SJSA1 (cell line): Measurements from ENCODE around the gene PRR5L. TPM values are rescaled to one million over a fixed set of nuclear protein-coding genes. Genes with fewer than 3 reads are reported as not detected.

Source experiments
- DNase-seq, 2 experiments: peaks; one replicate each; pipeline ENCODE4 v3.0.0-alpha.2; 2015 to 2020; ENCODE audit warnings: low spot score in 2 of 2, low read depth in 1 of 2
- H3K27ac ChIP-seq: fragments of 250-450 bp; sonication (Bioruptor Pico); 2 replicates; pipeline ENCODE4 v1.5.1; 2020; ENCODE audit warnings: mild to moderate bottlenecking, moderate library complexity
- H3K27me3 ChIP-seq: fragments of 250-450 bp; sonication (Bioruptor Pico); replicated peaks from 2 replicates; pipeline ENCODE4 v1.5.1; 2020; ENCODE audit warnings: mild to moderate bottlenecking, moderate library complexity
- H3K36me3 ChIP-seq: fragments of 250-450 bp; sonication (Bioruptor Pico); 2 replicates; pipeline ENCODE4 v1.5.1; 2020; ENCODE audit warnings: mild to moderate bottlenecking
- H3K4me1 ChIP-seq: fragments of 250-450 bp; sonication (Bioruptor Pico); replicated peaks from 2 replicates; pipeline ENCODE4 v1.6.1; 2021; ENCODE audit warnings: mild to moderate bottlenecking
- H3K4me3 ChIP-seq: fragments of 250-450 bp; sonication (Bioruptor Pico); 2 replicates; pipeline ENCODE4 v1.5.1; 2020; ENCODE audit warnings: mild to moderate bottlenecking
- H3K9me3 ChIP-seq: fragments of 250-450 bp; sonication (Bioruptor Pico); replicated peaks from 2 replicates; pipeline ENCODE4 v1.5.1; 2020; ENCODE audit warnings: mild to moderate bottlenecking
- total RNA-seq: library from RNA; depleted of rRNA; stranded (reverse); fragments of >200 nt; shearing (Covaris generic); gene quantifications from 2 replicates; pipeline ENCODE4 v1.2.3, GENCODE V29; 2014

PRR5L gene
- total RNA-seq, 1 experiment from 2014 or later, result 43.0 TPM

DNA sequence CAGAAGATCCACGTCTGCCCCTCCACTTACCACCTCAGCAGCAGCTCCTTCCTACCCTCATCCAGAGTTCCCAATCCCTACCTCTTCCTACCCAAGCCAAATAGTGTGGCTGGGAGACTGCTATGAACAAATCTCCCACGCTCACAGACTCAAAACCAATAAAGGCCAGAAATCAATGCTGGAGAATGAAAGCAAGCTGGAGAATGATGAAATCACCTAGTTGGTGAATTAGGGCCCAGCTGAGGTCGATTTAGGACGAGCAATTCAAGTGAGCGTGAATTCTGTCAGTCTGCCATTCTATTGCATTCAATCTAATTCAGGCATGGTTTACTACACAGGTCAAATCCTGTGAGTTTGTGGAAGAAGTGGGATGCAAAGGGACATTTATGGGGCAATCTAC lies 29.3 kb upstream of the PRR5L start:
- Histone ChIP-seq H3K9me3 (no peaks in the 10 kb centered on the region), H3K4me1 (no peaks in the 10 kb centered on the region), H3K36me3 (0 out of 2 replicates have a peak, but pooled peaks cover 2% of the 10 kb centered on the region), H3K27ac (no peak overlapping the region), H3K4me3 (no peak overlapping the region), H3K27me3 (no peaks in the 10 kb centered on the region)
- no peak for DNase-seq

DNA sequence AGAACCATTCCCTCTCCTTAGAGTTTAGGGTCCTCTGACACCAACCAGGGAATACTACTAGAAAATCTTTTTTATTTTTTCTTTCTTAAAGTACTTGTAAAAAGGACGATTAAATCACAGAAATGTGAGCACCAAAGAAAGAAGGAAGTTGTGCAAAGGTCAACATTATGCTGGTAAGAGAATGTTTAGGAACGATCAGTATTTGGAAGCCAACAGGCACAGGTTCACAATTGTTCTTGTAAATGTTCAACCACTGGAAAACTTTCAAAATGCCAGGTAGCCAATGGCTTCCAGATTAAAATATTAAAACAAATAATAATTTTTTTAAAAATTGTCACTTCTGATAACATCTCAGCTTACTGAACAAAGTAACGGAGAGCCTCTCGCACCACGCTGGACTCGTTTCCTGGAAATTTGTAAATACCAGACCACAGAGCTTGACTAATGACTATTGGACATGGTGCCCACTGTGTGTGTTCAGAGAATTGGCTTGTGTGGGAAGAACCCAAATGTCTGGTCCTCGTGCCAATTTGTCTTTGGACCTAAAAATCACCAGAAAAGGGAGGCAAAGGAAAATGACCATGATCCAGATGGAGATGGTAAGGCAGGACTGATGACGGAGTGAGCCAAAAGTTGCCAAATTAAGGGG lies 27.6 kb upstream of the PRR5L start:
- no peak for DNase-seq
- Histone ChIP-seq H3K4me3 (no peak overlapping the region), H3K9me3 (no peaks in the 10 kb centered on the region), H3K27ac (no peak overlapping the region), H3K27me3 (no peaks in the 10 kb centered on the region), H3K4me1 (no peaks in the 10 kb centered on the region), H3K36me3 (0 out of 2 replicates have a peak, but pooled peaks cover 2% of the 10 kb centered on the region)

DNA sequence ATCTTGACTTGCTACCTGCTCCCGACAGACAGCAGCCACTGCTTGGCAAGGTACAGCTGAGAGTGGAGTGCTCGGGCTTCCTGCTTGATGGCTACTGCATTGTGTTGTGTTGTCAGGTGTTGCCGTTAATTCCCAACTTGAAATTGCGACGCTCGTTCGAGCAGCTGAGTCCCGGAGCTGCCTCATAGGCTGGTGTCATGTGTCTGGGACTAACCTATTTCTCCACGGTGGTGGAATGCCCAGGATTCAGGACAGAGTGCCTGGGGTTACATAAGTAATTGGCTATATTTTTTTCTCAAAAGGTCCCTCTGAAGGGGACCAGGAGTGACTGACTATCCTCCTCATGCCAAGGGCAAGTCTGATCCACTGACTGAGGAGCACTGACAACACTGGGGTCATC lies 25.4 kb upstream of the PRR5L start:
- Histone ChIP-seq H3K4me1 (no peaks in the 10 kb centered on the region), H3K27me3 (no peaks in the 10 kb centered on the region), H3K9me3 (no peaks in the 10 kb centered on the region), H3K4me3 (no peak overlapping the region), H3K27ac (no peak overlapping the region), H3K36me3 (peaks cover 7% of the 10 kb centered on the region; the same call in 1 of the 2 replicates)
- DNase-seq, result no peak

DNA sequence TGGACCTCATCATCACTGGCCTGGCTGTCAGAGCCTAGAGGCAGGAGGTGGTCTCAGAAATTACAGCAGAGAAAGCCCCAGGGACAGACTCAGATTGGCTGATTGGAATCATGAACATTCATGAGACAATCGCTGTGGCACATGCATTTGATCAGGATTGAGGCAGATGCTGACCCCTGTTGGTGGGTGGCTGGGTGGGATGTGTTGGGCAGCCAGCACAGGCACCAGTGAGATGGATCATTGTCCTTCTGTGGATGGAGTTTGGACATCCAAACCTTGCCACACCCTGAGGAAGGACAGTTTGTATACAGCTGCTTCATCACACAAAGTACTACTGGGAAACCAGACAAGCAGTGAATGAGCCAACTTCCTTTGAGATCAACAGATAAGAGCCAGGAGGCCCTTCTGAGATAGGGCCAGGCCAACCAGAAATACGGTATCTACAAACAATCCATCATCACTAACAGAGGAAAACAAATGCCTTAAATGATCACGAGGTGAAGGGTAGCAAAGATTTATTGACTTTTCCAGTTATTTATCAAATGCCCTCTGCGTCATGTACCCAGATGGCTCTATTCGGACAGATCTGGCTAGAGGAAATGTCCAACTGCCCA lies 24.2 kb upstream of the PRR5L start:
- Histone ChIP-seq H3K4me3 (no peak overlapping the region), H3K27ac (no peak overlapping the region), H3K27me3 (no peaks in the 10 kb centered on the region), H3K9me3 (no peaks in the 10 kb centered on the region), H3K36me3 (peaks cover 7% of the 10 kb centered on the region; the same call in 1 of the 2 replicates), H3K4me1 (no peaks in the 10 kb centered on the region)
- DNase-seq, result no peak

DNA sequence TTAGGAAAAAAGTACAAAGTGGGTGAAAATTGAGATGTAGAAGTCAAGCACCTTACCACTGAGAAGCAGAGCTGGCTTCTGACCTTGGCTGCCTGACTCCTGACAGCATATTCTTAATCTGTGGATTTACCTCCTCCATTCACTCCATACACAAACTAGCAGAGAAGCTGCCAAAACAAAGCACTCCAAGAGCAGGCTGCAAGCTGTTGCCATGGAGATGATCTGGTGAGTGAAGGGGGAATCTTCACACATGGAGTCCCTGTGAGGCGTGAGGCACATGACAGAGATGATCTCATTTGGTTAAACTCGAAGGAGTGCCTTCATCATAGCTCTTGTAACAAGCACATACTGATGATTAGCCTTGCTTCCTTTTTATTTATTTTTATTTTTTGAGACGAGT lies 23.0 kb upstream of the PRR5L start:
- H3K36me3 ChIP-seq, result peaks cover 7% of the 10 kb centered on the region; the same call in 1 of the 2 replicates
- no peak overlapping the region for H3K4me3 ChIP-seq
- DNase-seq, result no peak
- no peak overlapping the region for H3K27ac ChIP-seq
- no peaks in the 10 kb centered on the region for H3K9me3 ChIP-seq
- H3K27me3 ChIP-seq, result no peaks in the 10 kb centered on the region
- H3K4me1 ChIP-seq, result no peaks in the 10 kb centered on the region

DNA sequence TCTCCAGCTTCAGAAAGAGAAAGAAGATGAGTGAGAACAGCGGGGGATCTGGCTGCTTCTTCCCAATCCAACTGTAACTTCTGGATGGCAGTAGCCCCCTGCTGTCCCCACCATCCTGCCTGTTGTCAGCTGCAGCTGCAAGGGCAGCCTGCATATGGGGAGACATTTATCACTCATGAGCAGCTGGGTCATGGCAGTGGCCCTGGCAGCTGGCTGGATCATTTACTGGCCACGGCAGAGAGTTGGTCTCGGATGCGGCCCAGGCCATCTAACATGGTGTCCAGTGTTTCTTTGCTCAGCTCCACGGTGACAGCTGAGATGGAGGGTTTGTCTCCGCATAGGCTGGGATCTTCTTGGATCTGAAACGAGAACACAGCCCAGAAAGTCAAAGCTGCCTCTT lies 21.7 kb upstream of the PRR5L start:
- Histone ChIP-seq H3K27ac (no peak overlapping the region), H3K36me3 (peaks cover 7% of the 10 kb centered on the region; the same call in 1 of the 2 replicates), H3K9me3 (no peaks in the 10 kb centered on the region), H3K4me3 (no peak overlapping the region), H3K27me3 (no peaks in the 10 kb centered on the region), H3K4me1 (no peaks in the 10 kb centered on the region)
- no peak for DNase-seq

DNA sequence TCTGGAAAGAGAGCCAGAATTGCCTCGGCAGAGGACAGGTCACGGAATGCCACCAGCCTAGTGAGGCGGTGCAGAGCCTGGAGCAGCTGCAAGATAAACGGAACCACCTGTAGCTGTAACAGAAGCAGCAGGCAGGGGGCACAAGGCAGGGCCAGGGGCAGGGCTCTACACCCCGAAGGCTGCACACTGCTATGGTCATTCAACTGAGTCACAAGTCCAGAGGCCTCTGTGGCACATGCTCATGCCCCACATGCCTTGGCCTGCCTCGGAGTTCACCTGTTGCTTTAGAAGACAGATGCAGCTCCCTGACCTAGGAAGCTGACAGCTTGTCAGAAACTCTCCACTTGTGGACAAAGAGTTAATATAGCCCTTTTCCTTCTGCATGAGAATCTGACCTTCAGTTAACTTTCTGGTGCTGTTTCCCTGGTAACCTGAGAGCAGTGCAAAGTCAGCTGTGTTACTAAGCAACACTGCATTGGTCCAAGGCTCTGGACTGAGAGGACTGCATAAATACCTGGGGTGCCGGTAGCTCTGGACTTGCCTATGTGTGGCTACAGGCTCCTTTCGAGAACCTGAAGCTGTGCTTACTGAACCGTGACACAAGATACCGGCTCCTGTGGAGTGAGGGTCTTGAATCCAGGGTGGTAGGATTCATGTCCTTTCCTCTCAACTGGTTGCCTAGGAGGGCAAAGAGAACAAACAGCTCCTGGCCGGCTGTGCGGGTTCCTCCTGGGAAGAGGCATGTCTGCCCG lies 17.4 kb upstream of the PRR5L start:
- Histone ChIP-seq H3K27me3 (no peaks in the 10 kb centered on the region), H3K36me3 (peaks cover 5% of the 10 kb centered on the region; the same call in 1 of the 2 replicates), H3K27ac (no peak overlapping the region), H3K9me3 (no peaks in the 10 kb centered on the region), H3K4me1 (no peaks in the 10 kb centered on the region), H3K4me3 (no peak overlapping the region)
- peak in 1 of 2 experiments; percentile 32 for DNase-seq

DNA sequence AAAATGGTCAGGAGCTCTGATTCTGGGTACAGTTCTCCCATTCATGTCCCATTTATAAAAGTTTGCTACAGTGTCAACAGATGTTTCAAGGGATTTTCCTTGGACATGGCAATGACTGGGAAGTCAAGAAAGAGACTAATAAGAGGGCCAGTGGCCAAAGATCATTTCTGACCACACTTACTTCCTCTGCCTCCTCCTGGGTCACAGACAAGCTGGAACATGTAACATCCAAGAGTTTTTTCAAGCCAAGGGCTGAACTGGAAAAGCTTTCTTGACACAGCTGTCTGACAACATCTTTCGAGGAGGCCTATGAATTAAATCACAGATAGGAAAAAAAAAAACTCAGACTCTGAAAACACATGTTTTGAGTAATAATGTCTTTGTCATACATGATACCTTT lies 15.6 kb upstream of the PRR5L start:
- H3K4me3 ChIP-seq, result no peak overlapping the region
- H3K4me1 ChIP-seq, result no peaks in the 10 kb centered on the region
- H3K27ac ChIP-seq, result no peak overlapping the region
- DNase-seq, result peak in 1 of 2 experiments; percentile 10
- H3K36me3 ChIP-seq, result no peaks in the 10 kb centered on the region
- H3K27me3 ChIP-seq, result no peaks in the 10 kb centered on the region
- no peaks in the 10 kb centered on the region for H3K9me3 ChIP-seq

DNA sequence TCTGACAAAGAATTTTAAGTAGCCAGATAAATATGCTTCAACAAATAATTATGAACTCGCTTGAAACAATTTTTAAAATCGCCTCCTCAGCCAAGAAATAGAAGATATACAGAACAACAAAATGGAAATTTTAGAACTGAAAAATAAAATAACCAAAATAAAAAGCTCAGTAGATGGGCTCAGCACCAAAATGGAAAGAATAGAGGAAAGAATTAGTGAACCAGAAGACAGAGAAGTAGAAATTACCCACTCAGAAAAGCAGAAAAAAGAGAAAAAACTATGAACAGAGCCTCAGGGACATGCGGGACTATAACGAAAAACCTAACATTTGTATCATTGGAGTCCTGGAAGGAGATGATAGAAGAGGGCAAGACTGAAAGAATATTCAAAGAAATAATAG lies 14.2 kb upstream of the PRR5L start:
- Histone ChIP-seq H3K4me1 (no peaks in the 10 kb centered on the region), H3K27ac (no peak overlapping the region), H3K36me3 (no peaks in the 10 kb centered on the region), H3K9me3 (no peaks in the 10 kb centered on the region), H3K27me3 (no peaks in the 10 kb centered on the region), H3K4me3 (no peak overlapping the region)
- no peak for DNase-seq

DNA sequence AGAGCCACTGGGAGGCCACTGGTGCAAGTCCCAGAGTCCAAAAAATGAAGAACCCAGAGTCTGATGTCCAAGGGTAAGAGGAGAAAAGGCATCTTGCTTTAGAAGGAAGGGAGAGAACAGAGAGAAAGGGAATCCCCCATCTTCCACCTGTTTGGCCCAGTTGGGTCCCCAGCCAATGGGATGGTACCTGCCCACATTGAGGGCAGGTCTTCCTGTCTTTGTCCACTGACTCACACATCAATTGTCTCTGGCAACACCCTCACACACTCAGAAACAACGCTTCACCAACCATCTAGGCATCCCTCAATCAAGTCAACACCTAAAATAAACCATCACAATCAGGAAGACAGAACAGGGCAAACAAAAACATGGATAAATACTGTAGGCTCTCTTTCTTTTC lies 13.2 kb upstream of the PRR5L start:
- Histone ChIP-seq H3K4me3 (no peak overlapping the region), H3K9me3 (no peaks in the 10 kb centered on the region), H3K27me3 (no peaks in the 10 kb centered on the region), H3K27ac (no peak overlapping the region), H3K4me1 (no peaks in the 10 kb centered on the region), H3K36me3 (no peaks in the 10 kb centered on the region)
- no peak for DNase-seq

DNA sequence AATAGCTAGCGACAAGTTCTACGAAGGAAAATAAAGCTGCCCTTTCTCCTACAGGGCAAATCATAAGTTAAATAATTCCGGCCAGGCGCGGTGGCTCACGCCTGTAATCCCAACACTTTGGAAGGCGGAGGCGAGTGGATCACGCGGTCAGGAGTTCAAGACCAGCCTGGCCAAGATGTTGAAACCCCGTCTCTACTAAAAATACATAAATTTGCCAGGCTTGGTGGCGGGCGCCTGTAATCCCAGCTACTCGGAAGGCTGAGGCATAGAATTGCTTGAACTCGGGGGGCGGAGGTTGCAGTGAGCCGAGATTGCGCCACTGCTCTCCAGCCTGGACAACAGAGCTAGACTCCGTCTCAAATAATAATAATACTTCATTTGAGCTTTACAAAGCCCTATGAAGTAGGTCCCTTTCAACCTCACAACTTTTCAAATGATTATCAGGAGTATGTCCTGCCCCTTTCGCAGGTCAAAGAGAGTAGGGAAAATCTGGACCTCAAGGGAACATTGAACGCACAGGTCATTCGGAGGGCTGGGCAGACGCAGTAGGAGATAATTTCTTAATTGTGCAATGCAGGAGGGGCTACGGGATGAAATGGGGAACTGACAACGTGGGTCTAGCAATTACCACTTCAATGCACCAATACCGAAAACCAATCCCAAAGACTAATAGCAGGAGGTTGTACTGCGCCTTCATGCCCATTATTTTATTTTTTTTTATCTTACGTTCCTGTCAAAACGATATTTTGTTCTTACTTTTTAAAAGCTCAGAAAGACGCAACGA lies 7.5 kb upstream of the PRR5L start:
- peak overlapping the region; percentile 47 for H3K4me3 ChIP-seq
- no peaks in the 10 kb centered on the region for H3K9me3 ChIP-seq
- H3K27me3 ChIP-seq, result no peaks in the 10 kb centered on the region
- no peak overlapping the region for H3K27ac ChIP-seq
- no peaks in the 10 kb centered on the region for H3K36me3 ChIP-seq
- peak in 1 of 2 experiments; percentile 30 for DNase-seq
- H3K4me1 ChIP-seq, result peaks cover 6% of the 10 kb centered on the region

DNA sequence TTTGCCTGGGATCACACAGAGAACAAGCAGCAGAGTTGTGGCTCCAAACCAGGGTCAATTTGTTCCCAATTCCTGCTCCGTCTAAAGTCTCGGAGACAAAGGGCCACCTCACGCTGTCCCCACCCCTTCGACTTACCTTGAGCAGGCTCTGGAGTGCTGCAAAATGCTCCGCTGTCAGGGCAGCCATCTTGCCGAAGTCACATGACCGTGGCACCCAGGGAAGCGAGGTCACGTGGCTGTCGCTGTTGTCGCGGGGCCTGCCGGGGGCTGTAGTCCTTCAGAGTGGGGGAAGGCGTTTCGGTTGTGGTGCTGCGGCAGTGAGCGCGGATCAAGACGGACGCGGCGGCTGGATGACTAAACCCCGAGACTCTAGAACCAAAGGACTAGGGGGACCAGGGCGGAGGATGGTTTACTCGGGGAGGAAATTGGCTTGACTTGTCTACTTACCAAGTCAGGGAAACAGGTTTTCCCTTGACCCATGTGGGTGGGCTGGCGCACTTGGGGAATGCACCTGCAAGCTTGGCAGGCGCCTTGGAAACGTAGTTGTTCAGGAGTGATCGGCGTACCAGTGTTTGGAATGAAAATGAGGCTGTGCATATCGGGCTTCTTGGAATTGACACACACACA lies 6.7 kb upstream of the PRR5L start, which contains the start of gene COMMD9:
Gene COMMD9, minus strand, starts transcription at position 199 of the 627 bp plus-strand sequence. Its CDS starts 12 bp downstream, at position 187.
- H3K27ac ChIP-seq, result no peak within 1 kb of the TSS
- H3K9me3 ChIP-seq, result no peaks in the 10 kb centered on the region
- H3K4me1 ChIP-seq, result peaks cover 6% of the 10 kb centered on the region

DNA sequence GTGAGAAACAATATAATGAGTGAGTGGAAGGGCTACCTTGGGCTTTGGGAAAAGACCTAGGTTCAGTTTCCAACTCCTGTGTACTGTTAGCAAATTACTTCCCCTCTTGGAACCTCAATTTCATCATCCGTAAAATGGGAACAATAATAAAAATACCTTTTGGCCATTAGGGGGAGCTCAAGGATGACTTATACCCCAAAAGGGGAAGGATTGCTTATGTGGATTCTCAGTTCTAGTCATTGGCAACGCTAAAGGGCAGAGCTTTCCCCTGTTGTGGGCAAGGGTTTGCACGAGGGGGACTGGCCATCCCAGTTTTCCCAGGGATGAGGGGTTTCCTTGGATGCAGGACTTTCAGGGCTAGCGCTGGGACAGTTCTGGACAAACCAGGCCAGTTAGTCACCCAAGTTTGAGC lies 3.8 kb upstream of the PRR5L start:
- Histone ChIP-seq H3K4me1 (peaks cover 14% of the 10 kb centered on the region), H3K36me3 (no peaks in the 10 kb centered on the region), H3K9me3 (no peaks in the 10 kb centered on the region), H3K27ac (no peak overlapping the region), H3K27me3 (no peaks in the 10 kb centered on the region), H3K4me3 (no peak overlapping the region)
- peak; percentile 44 to 60 for DNase-seq

More for the DNA sequence above, 6.7 kb upstream of the PRR5L start, which contains the start of gene COMMD9:
- no peaks in the 10 kb centered on the region for H3K36me3 ChIP-seq
- no peaks in the 10 kb centered on the region for H3K27me3 ChIP-seq
- H3K4me3 ChIP-seq, result peak within 1 kb of the TSS; percentile 47
- DNase-seq, result peak; percentile 75 to 94
